OCI-LY3 (cell line): ENCODE results near the gene FBXL3.

Source experiments
- H2AFZ ChIP-seq: fragments of 200-600, 300-600 bp; shearing (Covaris generic); 2 replicates; pipeline ENCODE4 v1.6.0; 2014; ENCODE audit warnings: antibody characterized with exemption, low read depth, low read length
- H3K27ac ChIP-seq: fragments of 200-600, 300-600 bp; sonication (generic); 2 replicates; pipeline ENCODE4 v1.5.1; 2014; ENCODE audit warnings: mild to moderate bottlenecking, low read length, moderate library complexity, mixed read lengths
- H3K27me3 ChIP-seq: fragments of 200-600, 300-600 bp; sonication (generic); 2 replicates; pipeline ENCODE4 v1.6.1; 2014; ENCODE audit warnings: low read depth, low read length, mixed read lengths
- H3K36me3 ChIP-seq: fragments of 200-600, 300-600 bp; sonication (generic); replicated peaks from 2 replicates; pipeline ENCODE3; 2014; ENCODE audit warnings: low read depth, low read length, mixed read lengths
- H3K4me1 ChIP-seq: fragments of 300-600, 200-600 bp; sonication (generic); 2 replicates; pipeline ENCODE4 v1.6.1; 2014; ENCODE audit warnings: low read length, mixed read lengths
- H3K4me2 ChIP-seq: fragments of 200-600, 300-600 bp; sonication (generic); 2 replicates; pipeline ENCODE4 v1.6.1; 2014; ENCODE audit warnings: low read length, mixed read lengths
- H3K4me3 ChIP-seq: fragments of 300-600, 200-600 bp; sonication (generic); 2 replicates; pipeline ENCODE4 v1.5.1; 2014; ENCODE audit warnings: antibody characterized with exemption, mild to moderate bottlenecking, low read length, moderate library complexity
- H3K79me2 ChIP-seq: fragments of 300-600, 200-600 bp; shearing (Covaris generic); 2 replicates; pipeline ENCODE4 v1.6.1; 2014; ENCODE audit warnings: mild to moderate bottlenecking, low read length, mixed read lengths
- H3K9ac ChIP-seq: fragments of 300-600, 200-600 bp; shearing (Covaris generic); 2 replicates; pipeline ENCODE4 v1.6.0; 2014; ENCODE audit warnings: mild to moderate bottlenecking, low read length, moderate library complexity
- H3K9me3 ChIP-seq: fragments of 200-600, 300-600 bp; shearing (Covaris generic); 2 replicates; pipeline ENCODE4 v1.6.1; 2014; ENCODE audit warnings: low read length, mixed read lengths; ENCODE audit not compliant: insufficient read depth
- H4K20me1 ChIP-seq: fragments of 200-600, 300-600 bp; sonication (generic); 2 replicates; pipeline ENCODE4 v1.6.1; 2016; ENCODE audit warnings: low read length, mixed read lengths; ENCODE audit not compliant: insufficient read depth
- CTCF ChIP-seq: fragments of 200-600, 300-600 bp; sonication (generic); IDR thresholded peaks from 2 replicates; pipeline ENCODE4 v1.5.1; 2014; ENCODE audit warnings: antibody characterized with exemption, low read length, low read depth
- EZH2phosphoT487 ChIP-seq: fragments of 200-600 bp; shearing (Covaris generic); IDR thresholded peaks from 2 replicates; pipeline ENCODE4 v1.6.1; 2018; ENCODE audit warnings: antibody characterized with exemption, mixed run types, low read depth

Gene FBXL3

GRCh38 chr13:76958841-76959432 lies 68.0 kb downstream of the FBXL3 start:
- H3K36me3 ChIP-seq: no peaks in the 10 kb centered on the region
- H3K4me1 ChIP-seq: no peaks in the 10 kb centered on the region
- H3K4me3 ChIP-seq: no peak overlapping the region
- TF ChIP-seq EZH2phosphoT487 (no peak), CTCF (no peak)
- H3K27me3 ChIP-seq: no peaks in the 10 kb centered on the region
- no peaks in the 10 kb centered on the region for H4K20me1 ChIP-seq
- peaks cover 21% of the 10 kb centered on the region; the same call in 1 of the 2 replicates for H3K9me3 ChIP-seq
- no peak overlapping the region for H2AFZ ChIP-seq
- no peak overlapping the region for H3K27ac ChIP-seq
- H3K9ac ChIP-seq: no peak overlapping the region
- no peak overlapping the region for H3K4me2 ChIP-seq
- H3K79me2 ChIP-seq: no peaks in the 10 kb centered on the region

- Histone ChIP-seq H3K4me1 (no peaks in the 10 kb centered on the region), H3K9me3 (peaks cover 17% of the 10 kb centered on the region; the same call in 1 of the 2 replicates), H4K20me1 (no peaks in the 10 kb centered on the region), H2AFZ (no peak overlapping the region), H3K4me2 (no peak overlapping the region), H3K27ac (no peak overlapping the region), H3K9ac (no peak overlapping the region), H3K36me3 (no peaks in the 10 kb centered on the region), H3K4me3 (no peak overlapping the region), H3K27me3 (no peaks in the 10 kb centered on the region; the same call in 1 of the 2 replicates), H3K79me2 (no peaks in the 10 kb centered on the region)
- TF ChIP-seq CTCF: no peak
- TF ChIP-seq EZH2phosphoT487: no peak
Observed at GRCh38 chr13:76955661-76956060, 71.3 kb downstream of the FBXL3 start.
